PC-3 (cell line): ENCODE data around the gene TAF11.

Source experiments
- CTCF ChIP-seq: fragments of 300-600 bp; sonication (generic); conservative IDR thresholded peaks from 2 replicates; pipeline ENCODE4 v1.5.1; 2017; ENCODE audit warnings: antibody characterized with exemption, low read depth, mild to moderate bottlenecking, low read length
- EZH2 ChIP-seq: fragments of 300-600 bp; sonication (generic); IDR thresholded peaks from one replicate; pipeline ENCODE4 v1.6.1; 2017; ENCODE audit warnings: antibody characterized with exemption, mild to moderate bottlenecking, low read length; ENCODE audit not compliant: unreplicated experiment

GRCh38 chr6:34922177-34922663 lies 34.4 kb upstream of the TAF11 start:
- TF ChIP-seq CTCF (no peak), EZH2 (no peak)
